Endothelial cell of umbilical vein (primary cell): Measurements from ENCODE around the gene SOX14.

Source experiments
- CTCF ChIP-seq, 2 donors: IDR thresholded peaks; 1 replicate in 1 of 2; 2 replicates in 1 of 2; pipeline ENCODE4 v1.5.1; 2011; ENCODE audit warnings: low read length in 2 of 2, mild to moderate bottlenecking in 2 of 2, moderate library complexity in 2 of 2, control low read depth in 1 of 2, inconsistent platforms in 1 of 2, low read depth in 1 of 2; ENCODE audit not compliant: insufficient read depth in 1 of 2; ENCODE audit errors: extremely low read depth in 1 of 2
- EZH2 ChIP-seq: IDR thresholded peaks from 2 replicates; pipeline ENCODE4 v1.6.1; 2012; ENCODE audit warnings: borderline replicate concordance, low read depth, mild to moderate bottlenecking, moderate library complexity, low read length, inconsistent platforms; ENCODE audit not compliant: severe bottlenecking
- FOS ChIP-seq: IDR thresholded peaks from 2 replicates; pipeline ENCODE4 v1.6.1; 2011; ENCODE audit warnings: mild to moderate bottlenecking, low read length, moderate library complexity, borderline replicate concordance; ENCODE audit not compliant: insufficient read depth
- GATA2 ChIP-seq: IDR thresholded peaks from 2 replicates; pipeline ENCODE4 v1.7.0; 2011; ENCODE audit warnings: low read depth, mild to moderate bottlenecking, moderate library complexity, mixed read lengths, low read length; ENCODE audit not compliant: insufficient read length, insufficient read depth
- MYC ChIP-seq: IDR thresholded peaks from one replicate; pipeline ENCODE4 v1.6.1; 2011; ENCODE audit warnings: mild to moderate bottlenecking, low read depth, low read length
- POLR2A ChIP-seq: IDR thresholded peaks from 2 replicates; pipeline ENCODE4 v1.6.1; 2012; ENCODE audit warnings: low read depth, mild to moderate bottlenecking, control low read depth, low read length
- POLR2AphosphoS5 ChIP-seq: IDR thresholded peaks from 2 replicates; pipeline ENCODE4 v1.6.1; 2012; ENCODE audit warnings: low read depth, mild to moderate bottlenecking, control low read depth, low read length, moderate library complexity; ENCODE audit not compliant: insufficient read depth

GRCh38 chr3:137770835-137771399 lies 6.8 kb downstream of the SOX14 start:
- TF ChIP-seq POLR2A (no peak), CTCF (IDR thresholded peaks at IDR 0.05; ENCODE audit: extremely low read depth in 1 of 2, insufficient read depth in 1 of 2, low read depth in 1 of 2, low read length in 2 of 2) (no peak), MYC (no peak), POLR2AphosphoS5 (no peak), EZH2 (peak; percentile 79), GATA2 (no peak), FOS (no peak)
